ENCODE results near the gene GUCY2F. TPM values are rescaled to one million over a fixed set of nuclear protein-coding genes. Genes with fewer than 3 reads are reported as not detected.

GUCY2F gene
- polyA plus RNA-seq, 4 donors: not detected

DNA sequence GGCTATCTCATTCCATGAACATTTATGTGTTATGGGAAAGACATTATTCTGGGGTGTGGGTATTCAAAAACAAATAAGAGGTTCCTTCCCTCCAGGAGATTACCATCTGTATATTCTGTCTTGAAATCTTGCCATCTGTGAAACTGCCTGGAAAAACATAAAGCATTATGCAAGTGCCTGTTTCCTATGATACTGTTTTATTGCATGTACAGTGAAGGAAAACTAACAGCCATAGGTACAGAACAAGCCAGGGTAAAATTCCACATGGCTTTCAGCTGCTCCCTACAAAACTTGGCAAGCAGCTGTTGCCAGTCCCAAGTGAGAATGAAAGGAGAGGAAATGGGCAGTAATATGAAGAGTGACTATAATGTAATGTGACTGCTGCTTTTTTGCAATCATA lies 136.0 kb downstream of the GUCY2F start:
- Histone ChIP-seq H3K27ac (ENCODE audit: low read depth in 1 of 3, low read length in 2 of 3) (no peak overlapping the region), H3K9me3 (ENCODE audit: control insufficient read depth in 2 of 2, insufficient read depth in 1 of 2, low read depth in 1 of 2, low read length in 1 of 2) (no peaks in the 10 kb centered on the region), H3K4me3 (ENCODE audit: low read depth in 1 of 3, low read length in 3 of 3) (no peak overlapping the region), H3K36me3 (ENCODE audit: control insufficient read depth in 3 of 3, insufficient read depth in 2 of 3, low read depth in 1 of 3, low read length in 3 of 3) (no peaks in the 10 kb centered on the region), H3K27me3 (ENCODE audit: control insufficient read depth in 3 of 3, insufficient read depth in 3 of 3, low read length in 3 of 3) (no peaks in the 10 kb centered on the region), H3K4me1 (ENCODE audit: control insufficient read depth in 3 of 3, insufficient read depth in 2 of 3, low read depth in 1 of 3, low read length in 2 of 3) (no peaks in the 10 kb centered on the region)
- DNase-seq: no peak
- FAIRE-seq: no peak

DNA sequence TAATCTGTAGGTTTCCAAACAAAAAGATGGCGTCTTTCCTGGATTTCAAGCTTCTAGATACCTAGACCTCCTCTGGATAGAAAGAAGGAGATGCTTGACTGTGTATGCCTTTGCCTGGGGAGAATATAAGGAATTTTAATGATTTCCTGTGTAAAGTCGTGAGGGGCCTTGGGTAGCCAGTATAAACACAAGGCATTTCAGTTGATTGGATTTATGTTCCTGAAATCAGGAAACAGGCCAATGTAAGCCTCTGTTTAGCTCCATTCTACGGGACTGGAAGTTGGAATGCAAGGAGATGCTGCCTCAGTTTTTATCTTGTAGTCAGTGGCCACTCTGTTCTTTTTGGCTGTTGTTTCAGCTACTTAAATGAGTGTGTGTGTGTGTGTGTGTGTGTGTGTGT lies 137.2 kb downstream of the GUCY2F start:
- Histone ChIP-seq H3K27me3 (ENCODE audit: control insufficient read depth in 3 of 3, insufficient read depth in 3 of 3, low read length in 3 of 3) (no peaks in the 10 kb centered on the region), H3K27ac (ENCODE audit: low read depth in 1 of 3, low read length in 2 of 3) (no peak overlapping the region), H3K36me3 (ENCODE audit: control insufficient read depth in 3 of 3, insufficient read depth in 2 of 3, low read depth in 1 of 3, low read length in 3 of 3) (no peaks in the 10 kb centered on the region), H3K4me3 (ENCODE audit: low read depth in 1 of 3, low read length in 3 of 3) (no peak overlapping the region), H3K9me3 (ENCODE audit: control insufficient read depth in 2 of 2, insufficient read depth in 1 of 2, low read depth in 1 of 2, low read length in 1 of 2) (no peaks in the 10 kb centered on the region), H3K4me1 (ENCODE audit: control insufficient read depth in 3 of 3, insufficient read depth in 2 of 3, low read depth in 1 of 3, low read length in 2 of 3) (no peaks in the 10 kb centered on the region)
- FAIRE-seq: no peak
- no peak for DNase-seq
- 46 to 82% (median 60%) methylated on average over 3 of the region's 3 CpGs for WGBS, 3 donors

DNA sequence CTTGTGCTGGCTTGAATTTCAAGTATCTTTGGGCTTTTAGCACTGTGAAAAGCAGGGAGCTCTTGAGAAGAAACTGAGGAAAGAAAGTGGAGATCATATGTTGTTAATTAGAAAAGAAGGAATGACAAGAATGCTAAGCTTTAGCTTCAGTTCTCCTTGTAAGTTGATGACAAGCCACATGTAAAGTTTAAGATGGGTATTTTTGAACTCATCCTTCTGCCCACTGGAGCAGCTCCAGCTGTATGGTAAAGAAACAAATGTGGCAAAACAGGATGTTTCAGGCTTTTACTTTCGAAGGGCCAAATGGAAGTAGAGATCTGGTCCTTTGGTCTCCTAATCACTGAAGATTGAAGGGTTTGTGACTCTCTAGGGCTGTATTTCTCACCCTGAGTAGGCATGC lies 137.8 kb downstream of the GUCY2F start:
- Histone ChIP-seq H3K36me3 (ENCODE audit: control insufficient read depth in 3 of 3, insufficient read depth in 2 of 3, low read depth in 1 of 3, low read length in 3 of 3) (no peaks in the 10 kb centered on the region), H3K27ac (ENCODE audit: low read depth in 1 of 3, low read length in 2 of 3) (no peak overlapping the region), H3K4me3 (ENCODE audit: low read depth in 1 of 3, low read length in 3 of 3) (no peak overlapping the region), H3K9me3 (ENCODE audit: control insufficient read depth in 2 of 2, insufficient read depth in 1 of 2, low read depth in 1 of 2, low read length in 1 of 2) (no peaks in the 10 kb centered on the region), H3K27me3 (ENCODE audit: control insufficient read depth in 3 of 3, insufficient read depth in 3 of 3, low read length in 3 of 3) (no peaks in the 10 kb centered on the region), H3K4me1 (ENCODE audit: control insufficient read depth in 3 of 3, insufficient read depth in 2 of 3, low read depth in 1 of 3, low read length in 2 of 3) (no peaks in the 10 kb centered on the region)
- FAIRE-seq: no peak
- DNase-seq: no peak
- WGBS, 3 donors: 69 to 93% (median 69%) methylated on average over 1 of the region's 1 CpG

DNA sequence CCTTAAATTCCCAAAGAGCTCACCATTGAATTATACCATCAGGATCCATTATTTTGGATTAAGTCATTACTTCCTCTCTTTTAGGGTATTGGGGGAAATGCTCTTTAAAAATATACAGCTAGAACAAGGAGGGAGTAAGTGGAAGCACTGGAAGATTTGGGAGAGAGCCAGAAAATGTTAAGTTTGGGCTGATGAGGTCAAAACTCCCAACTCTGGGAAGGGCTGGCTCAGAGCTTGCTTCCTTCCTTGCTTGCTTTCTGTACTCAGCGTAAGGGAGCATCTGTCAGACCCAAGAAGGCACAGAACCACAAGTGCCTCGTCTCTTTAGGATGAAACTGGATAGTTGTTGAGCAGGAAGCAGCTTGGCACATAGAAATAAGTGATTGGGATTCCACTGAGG lies 138.2 kb downstream of the GUCY2F start:
- WGBS, 3 donors: 31 to 75% (median 49%) methylated on average over 2 of the region's 2 CpGs
- DNase-seq: no peak
- no peak for FAIRE-seq
- no peaks in the 10 kb centered on the region for H3K9me3 ChIP-seq (ENCODE audit: control insufficient read depth in 2 of 2, insufficient read depth in 1 of 2, low read depth in 1 of 2, low read length in 1 of 2)
- no peaks in the 10 kb centered on the region for H3K36me3 ChIP-seq (ENCODE audit: control insufficient read depth in 3 of 3, insufficient read depth in 2 of 3, low read depth in 1 of 3, low read length in 3 of 3)
- H3K27me3 ChIP-seq (ENCODE audit: control insufficient read depth in 3 of 3, insufficient read depth in 3 of 3, low read length in 3 of 3): no peaks in the 10 kb centered on the region
- no peak overlapping the region for H3K4me3 ChIP-seq (ENCODE audit: low read depth in 1 of 3, low read length in 3 of 3)
- no peaks in the 10 kb centered on the region for H3K4me1 ChIP-seq (ENCODE audit: control insufficient read depth in 3 of 3, insufficient read depth in 2 of 3, low read depth in 1 of 3, low read length in 2 of 3)
- no peak overlapping the region for H3K27ac ChIP-seq (ENCODE audit: low read depth in 1 of 3, low read length in 2 of 3)

DNA sequence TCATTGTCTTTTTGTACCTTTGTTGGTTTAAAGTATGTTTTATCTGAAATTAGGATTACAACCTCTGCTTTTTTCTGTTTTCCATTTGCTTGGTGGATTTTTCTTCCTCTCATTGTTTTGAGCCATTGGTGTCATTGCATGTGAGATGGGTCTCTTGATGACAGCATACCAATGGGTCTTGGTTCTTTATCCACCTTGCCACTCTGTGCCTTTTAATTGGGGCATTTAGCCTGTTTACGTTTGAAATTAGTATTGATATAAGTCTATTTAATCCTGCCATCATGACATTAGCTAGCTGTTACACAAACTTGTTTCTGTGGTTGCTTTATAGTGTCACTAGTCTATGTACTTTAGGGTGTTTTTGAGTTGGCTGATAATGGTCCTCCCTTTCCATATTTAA lies 145.7 kb downstream of the GUCY2F start:
- Histone ChIP-seq H3K4me1 (ENCODE audit: control insufficient read depth in 3 of 3, insufficient read depth in 2 of 3, low read depth in 1 of 3, low read length in 2 of 3) (no peaks in the 10 kb centered on the region), H3K27me3 (ENCODE audit: control insufficient read depth in 3 of 3, insufficient read depth in 3 of 3, low read length in 3 of 3) (no peaks in the 10 kb centered on the region), H3K27ac (ENCODE audit: low read depth in 1 of 3, low read length in 2 of 3) (no peak overlapping the region), H3K36me3 (ENCODE audit: control insufficient read depth in 3 of 3, insufficient read depth in 2 of 3, low read depth in 1 of 3, low read length in 3 of 3) (no peaks in the 10 kb centered on the region), H3K9me3 (ENCODE audit: control insufficient read depth in 2 of 2, insufficient read depth in 1 of 2, low read depth in 1 of 2, low read length in 1 of 2) (peaks cover 0 to 8% of the 10 kb centered on the region in 2 donors), H3K4me3 (ENCODE audit: low read depth in 1 of 3, low read length in 3 of 3) (no peak overlapping the region)
- DNase-seq (no peak), FAIRE-seq (no peak)
- WGBS, 3 donors: 61 to 91% (median 79%) methylated on average over 1 of the region's 1 CpG

DNA sequence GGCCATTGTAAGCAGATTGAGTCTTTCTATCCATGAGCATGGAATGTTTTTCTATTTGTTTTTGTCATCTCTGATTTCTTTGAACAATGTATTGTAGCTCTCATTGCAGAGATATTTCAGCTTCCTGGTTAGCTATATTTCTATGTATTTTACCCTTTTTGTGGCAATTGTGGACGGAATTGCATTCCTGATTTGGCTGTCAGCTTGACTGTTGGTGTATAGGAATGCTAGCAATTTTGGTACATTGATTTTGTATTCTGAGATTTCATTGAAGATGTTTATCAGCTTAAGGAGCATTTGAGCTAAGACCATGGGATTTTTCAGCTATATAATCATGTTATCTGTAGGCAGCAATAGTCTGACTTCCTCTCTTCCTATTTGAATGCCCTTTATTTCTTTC lies 154.6 kb downstream of the GUCY2F start:
- no peak for DNase-seq
- H3K36me3 ChIP-seq (ENCODE audit: control insufficient read depth in 3 of 3, insufficient read depth in 2 of 3, low read depth in 1 of 3, low read length in 3 of 3): no peaks in the 10 kb centered on the region
- no peak overlapping the region for H3K27ac ChIP-seq (ENCODE audit: low read depth in 1 of 3, low read length in 2 of 3)
- H3K4me3 ChIP-seq (ENCODE audit: low read depth in 1 of 3, low read length in 3 of 3): no peak overlapping the region
- no peaks in the 10 kb centered on the region for H3K4me1 ChIP-seq (ENCODE audit: control insufficient read depth in 3 of 3, insufficient read depth in 2 of 3, low read depth in 1 of 3, low read length in 2 of 3)
- no peaks in the 10 kb centered on the region for H3K27me3 ChIP-seq (ENCODE audit: control insufficient read depth in 3 of 3, insufficient read depth in 3 of 3, low read length in 3 of 3)
- FAIRE-seq: no peak
- no peaks in the 10 kb centered on the region for H3K9me3 ChIP-seq (ENCODE audit: control insufficient read depth in 2 of 2, insufficient read depth in 1 of 2, low read depth in 1 of 2, low read length in 1 of 2)
- 46 to 62% (median 53%) methylated on average over 1 of the region's 1 CpG for WGBS, 3 donors

Other genes with a start within 250 kb of the GUCY2F start
- gene NXT2, start 54.8 kb upstream of the GUCY2F start, polyA plus RNA-seq: 10 to 100 TPM in 1 of 4 donors, 1 to 10 TPM in 3; 6.8 to 11.8 (median 7.3) TPM
- 1 to 10 TPM in 1 of 4 donors, under 1 TPM in 1, not detected in 2; 0.03 to 1.5 TPM for gene KCNE5, start 143.1 kb upstream of the GUCY2F start, polyA plus RNA-seq